Dedifferentiated amniotic fluid mesenchymal stem cell (primary cell): Measurements from ENCODE around the gene SLC9A3.

Experiments used
- DNase-seq: peaks from one replicate; pipeline ENCODE4 v3.0.0-alpha.2; 2016; ENCODE audit errors: extremely low spot score

Gene SLC9A3

GRCh38 chr5:555058-555623 lies 30.9 kb upstream of the SLC9A3 start:
- DNase-seq, result no peak

- no peak for DNase-seq
These were observed 30.2 kb upstream of the SLC9A3 start for GRCh38 chr5:554284-554988.

DNA sequence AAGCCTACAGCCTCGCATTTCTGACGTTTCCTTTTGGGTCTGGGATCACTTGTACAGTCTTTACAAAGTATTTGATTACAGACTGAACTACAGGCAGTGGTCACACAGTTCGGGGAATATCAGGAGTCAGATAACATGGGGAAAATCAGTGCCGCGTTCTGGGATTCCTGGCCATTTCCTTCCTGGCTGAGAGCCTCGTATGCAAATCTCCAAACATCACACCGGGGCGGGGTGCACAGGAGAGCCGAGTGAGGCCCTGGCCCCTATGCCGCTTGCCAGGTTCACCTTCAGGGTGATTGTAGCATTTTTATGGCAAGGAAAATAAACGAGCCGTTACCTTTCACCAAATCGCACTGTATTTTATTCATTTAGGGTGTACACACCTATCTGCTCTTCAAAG lies 29.6 kb upstream of the SLC9A3 start:
- no peak for DNase-seq

DNA sequence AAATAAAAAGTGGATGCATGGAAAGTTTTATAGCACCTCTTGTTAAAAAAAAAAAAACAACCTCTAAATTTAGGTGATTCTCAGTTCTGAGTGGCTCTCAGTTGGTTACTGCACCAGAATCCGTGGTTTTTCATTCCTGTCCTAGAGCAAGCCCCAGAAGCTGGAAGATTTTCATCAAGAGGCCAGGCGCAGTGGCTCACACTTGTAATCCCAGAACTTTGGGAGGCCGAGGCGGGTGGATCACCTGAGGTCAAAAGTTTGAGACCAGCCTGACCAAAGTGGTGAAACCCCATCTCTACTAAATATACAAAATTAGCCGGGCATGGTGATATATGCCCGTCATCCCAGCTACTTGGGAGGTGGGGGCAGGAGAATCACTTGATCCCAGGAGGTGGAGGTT lies 27.2 kb upstream of the SLC9A3 start:
- no peak for DNase-seq

DNA sequence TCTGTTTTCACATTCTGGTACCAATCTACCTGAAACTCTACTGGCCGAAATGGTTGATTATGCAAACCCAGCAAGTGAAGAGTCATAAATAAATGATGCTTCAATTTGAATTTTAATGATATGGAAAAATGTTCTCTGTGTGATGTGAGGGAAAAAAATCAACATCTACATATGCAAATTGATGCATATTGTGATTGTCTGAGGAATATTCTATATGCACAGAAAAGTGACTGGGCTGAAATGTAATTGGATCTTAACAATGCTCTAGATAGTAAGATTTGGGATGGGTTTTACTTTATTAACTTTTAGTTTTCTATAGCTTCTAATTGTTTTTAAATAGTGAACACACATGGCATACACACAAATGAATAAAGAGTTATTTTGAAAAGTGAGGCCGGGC lies 25.0 kb upstream of the SLC9A3 start:
- DNase-seq, result no peak

DNA sequence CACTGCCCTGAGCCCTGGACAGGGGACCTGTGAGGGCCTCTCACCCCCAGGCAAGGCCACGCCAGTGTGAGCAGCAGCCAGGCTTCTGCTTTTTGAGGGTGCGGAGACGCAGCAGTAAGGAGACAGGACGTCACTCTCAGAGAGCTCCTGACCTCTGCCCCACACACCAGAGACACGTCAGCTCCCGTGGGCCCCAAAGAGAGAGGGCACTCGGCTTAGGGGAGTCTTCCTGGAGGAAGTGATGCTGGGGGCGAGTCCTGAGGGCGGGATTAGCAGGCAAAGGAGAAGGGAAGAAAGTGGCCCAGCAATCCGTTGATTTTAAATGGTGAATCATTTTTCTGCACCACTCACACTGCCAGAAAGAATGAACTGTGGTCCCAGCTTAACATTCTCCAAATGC lies 24.0 kb upstream of the SLC9A3 start:
- DNase-seq, result no peak

DNA sequence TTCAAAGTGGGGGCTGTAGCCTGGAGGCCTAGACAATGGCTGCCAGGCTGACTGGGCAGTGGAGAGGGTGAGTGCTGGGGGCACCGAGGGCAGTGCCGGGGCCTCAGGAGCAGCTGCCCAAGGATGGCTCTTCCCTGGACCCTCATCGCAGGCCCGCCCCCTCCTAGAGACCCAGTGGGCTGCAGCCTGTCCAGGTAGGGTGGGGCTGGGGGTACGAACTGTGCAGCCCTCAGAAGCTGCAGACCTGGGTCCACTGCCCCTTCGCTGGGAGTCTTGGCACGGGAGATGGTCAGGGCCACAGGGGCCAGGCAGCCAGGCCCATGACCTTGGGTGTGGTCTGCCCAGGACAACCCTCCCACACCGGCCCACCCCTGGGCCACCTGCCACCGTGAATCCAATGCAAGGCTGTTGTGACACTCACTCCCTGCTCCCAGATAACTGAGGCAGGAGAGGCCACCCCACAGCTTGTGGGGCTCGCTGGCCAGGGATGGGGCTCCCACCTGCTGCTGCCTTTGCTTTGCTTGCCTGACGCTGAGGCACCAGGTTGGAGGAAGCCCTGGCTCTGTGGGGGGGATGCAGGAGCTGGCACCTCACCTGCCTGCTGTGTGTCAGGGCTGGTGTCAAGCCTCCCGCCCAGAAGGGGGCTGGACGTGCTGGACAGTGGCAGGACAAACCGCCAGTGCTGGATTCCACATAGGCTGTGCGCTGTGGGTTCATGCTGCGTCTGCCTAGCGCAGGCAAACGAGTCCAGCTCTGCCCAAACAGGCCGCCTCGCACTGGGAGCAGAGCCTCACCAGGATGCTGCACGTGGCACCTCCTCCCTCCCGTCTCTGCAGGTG lies 23.1 kb upstream of the SLC9A3 start:
- DNase-seq, result no peak

DNA sequence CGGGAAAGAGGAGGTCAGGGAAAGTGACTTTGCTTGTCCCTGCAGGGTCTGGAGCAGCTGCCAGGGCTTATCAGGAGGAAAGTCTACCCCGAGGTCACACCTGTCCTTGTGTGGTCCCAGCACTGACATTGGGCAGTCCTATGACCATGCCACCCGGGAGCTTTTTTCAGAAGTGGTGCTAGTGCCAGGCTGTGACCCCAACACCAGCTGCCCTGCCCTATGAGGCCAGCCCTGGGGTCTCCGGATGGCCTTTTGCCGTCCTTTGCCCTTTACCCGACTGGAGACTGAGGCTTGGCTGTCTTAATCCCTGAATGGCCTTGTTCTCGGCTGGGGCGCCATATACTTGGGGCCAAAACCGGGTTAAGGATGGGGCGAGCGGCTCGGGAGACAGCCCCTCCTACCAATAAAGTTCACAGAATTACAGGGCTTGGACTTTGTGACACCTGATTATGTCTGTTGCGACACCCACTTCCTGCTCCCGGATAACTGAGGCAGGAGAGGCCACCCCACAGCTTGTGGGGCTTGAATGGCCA lies 22.2 kb upstream of the SLC9A3 start:
- DNase-seq, result no peak

GRCh38 chr5:545641-546375 lies 21.6 kb upstream of the SLC9A3 start:
- no peak for DNase-seq

DNA sequence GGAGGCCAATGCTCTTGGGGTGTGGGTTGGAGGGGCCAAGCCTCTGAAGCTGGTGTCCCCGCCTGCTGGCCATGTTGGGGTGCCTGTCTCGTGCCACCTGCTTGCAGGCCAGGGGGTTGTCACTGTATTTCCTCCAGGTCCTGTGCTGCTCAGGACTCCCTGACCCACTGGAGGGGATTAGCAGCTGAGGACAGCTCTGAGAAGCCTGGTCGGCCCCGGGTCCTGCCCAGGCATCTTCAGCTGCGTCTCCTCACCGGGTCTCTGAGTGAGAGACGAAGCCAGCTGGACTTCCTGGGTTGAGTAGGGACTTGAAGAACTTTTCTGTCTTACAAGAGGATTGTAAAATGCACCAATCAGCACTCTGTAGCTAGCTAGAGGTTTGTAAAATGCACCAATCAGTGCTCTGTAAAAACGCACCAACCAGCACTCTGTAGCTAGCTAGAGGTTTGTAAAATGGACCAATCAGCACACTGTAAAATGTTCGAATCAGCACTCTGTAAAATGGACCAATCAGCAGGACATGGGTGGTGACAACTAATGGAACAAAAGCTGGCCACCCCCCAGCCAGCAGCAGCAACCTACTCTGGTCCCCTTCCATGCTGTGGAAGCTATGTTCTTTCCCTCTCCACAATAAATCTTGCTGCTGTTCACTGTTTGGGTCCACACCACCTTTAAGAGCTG lies 20.6 kb upstream of the SLC9A3 start:
- DNase-seq, result no peak

- no peak for DNase-seq
These were observed 19.8 kb upstream of the SLC9A3 start for GRCh38 chr5:543755-544674.

DNA sequence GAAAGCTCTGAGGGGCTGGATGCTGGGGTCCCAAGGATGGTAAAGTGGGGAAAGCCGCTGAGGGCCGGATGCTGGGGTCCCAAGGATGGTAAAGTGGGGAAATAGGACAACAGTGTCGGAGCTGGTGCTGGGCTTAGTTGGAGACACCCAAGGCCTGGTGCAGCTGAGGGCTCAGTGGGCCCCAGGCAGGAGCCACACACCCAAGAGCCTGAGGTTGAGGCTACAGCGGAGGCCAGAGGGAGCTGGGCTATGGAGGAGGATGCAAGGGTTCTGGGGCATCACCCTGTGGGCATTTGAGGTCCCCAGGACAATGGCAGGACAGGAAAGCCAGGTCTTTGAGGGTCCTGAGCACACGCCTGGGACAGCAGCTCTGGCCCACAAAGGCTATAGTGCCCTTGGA lies 19.1 kb upstream of the SLC9A3 start:
- no peak for DNase-seq

DNA sequence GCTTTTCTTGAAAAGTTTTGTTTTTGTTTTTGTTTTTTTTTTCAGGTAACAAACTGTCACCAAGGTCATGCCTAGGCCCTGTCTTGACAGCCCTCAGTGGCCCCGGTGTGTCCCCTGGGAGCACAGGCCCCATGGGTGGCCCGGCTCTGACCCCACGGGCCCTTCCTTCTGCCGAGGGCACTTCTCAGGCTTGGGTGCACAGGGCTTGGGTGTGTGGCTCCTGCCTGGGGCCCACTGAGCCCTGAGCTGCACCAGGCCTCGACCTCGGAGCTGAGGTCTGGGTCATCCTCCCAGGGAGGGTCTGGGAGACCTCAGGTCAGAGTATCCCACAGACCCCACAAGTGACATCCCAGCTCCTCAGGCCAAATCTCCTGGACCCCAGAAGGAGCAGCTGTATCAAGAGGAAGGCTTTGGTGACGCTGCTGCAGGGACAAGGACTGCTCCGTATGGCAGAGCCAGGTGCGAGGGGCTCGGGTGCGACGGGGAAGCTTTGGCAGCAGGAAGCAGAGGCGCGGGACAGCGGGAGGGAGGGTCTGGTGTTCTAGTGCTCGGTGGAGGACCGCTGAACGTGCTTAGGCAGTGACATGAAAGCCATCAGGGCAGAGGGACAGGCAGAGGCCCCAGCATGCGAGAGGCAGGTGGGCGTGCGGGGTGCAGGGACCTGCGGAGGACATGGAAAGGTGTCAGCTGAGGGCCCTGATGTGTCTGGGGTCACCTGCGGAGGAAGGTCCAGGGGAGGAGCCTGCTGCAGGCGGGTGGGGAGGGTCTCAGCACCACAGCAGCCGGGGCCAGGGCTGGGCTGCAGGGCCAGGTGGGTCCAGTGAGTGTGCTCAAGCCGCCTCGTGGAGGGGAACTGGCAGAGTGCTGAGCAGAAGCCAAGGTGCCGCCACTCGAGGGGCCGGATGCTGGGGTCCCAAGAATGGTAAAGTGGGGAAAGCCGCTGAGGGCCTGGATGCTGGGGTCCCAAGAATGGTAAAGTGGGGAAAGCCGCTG lies 18.4 kb upstream of the SLC9A3 start:
- no peak for DNase-seq

DNA sequence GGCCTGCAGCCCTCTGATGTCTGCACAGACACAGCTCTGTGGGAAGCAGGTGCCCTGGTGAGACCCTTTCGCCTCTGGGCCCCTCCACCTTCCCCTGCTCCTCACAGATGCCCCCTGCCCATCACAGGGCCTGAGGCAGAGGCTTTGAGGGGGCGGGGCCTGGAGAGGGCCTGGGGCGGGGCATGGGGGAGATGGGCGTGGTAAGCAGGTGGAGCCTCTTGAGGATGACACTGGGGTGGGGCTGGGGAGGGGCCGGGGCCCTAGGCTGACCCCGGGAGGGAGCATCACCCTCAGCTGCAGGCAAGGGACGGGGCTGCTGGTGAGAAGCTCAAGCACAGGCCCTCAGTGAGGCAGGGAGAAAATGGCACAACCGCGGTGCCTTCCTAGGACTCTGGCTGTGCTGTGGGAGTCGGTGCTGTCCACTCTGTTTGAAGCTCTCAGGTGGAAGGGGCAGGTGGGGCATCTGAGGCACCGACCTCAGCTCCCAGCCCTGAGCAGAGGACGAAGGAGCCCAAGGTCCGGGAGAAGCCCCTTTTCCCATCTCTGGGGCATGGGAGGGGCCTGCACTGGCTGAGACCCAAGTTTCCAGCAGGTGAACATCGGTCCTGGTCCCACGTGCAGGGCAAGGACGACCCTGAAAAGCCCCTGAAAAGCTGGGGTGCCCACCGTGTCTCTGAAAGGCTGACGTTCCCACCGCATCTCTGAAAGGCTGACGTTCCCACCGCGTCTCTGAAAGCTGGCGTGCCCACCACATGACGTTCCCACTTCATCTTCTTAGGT lies 17.5 kb upstream of the SLC9A3 start:
- no peak for DNase-seq

- DNase-seq, result no peak
These were observed 16.8 kb upstream of the SLC9A3 start for GRCh38 chr5:540906-541538.

- no peak for DNase-seq
These were observed 16.0 kb upstream of the SLC9A3 start for GRCh38 chr5:540071-540905.

DNA sequence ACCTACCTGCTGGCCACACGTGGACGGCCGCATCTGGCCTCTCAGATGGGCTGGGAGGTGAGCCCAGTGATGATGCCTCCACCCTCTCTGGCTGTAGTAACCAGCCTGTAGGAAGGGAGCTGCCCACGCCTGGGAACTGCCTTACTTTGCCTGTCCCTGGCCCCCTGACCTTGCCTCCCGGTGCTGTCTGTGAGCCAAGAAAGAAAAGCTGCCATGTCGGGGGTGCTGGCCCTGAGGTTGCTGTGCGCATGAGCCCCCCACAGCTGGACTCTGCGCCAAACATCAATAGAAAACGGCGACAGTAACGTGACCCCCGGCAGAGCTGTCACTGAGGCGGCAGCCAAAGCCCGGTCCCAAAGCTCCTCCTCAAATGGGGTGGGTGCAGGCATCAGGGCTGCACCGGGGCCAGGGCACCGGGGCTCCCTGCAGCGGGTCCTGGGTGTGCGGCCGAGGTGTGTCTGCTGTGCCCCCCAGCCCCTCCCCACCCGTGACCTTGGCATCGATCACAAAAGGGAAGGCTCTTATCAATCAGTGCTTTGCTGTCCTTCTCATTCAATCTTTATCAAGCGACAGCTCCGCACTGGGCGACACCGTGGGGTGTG lies 15.3 kb upstream of the SLC9A3 start:
- DNase-seq, result no peak
